TTC549 (cell line): ENCODE data around the gene C9orf85.

Experiments used
- FAIRE-seq: peaks from 2 replicates; lab custom pipeline; 2012; peaks lifted over from hg19 to GRCh38; lab: Jason Lieb, UNC

C9orf85 gene

GRCh38 chr9:72012646-72013045 is 101.2 kb downstream of the C9orf85 start:
- FAIRE-seq = no peak

GRCh38 chr9:72013292-72013760 is 101.9 kb downstream of the C9orf85 start:
- FAIRE-seq = no peak

GRCh38 chr9:72022841-72023240 is 111.4 kb downstream of the C9orf85 start:
- FAIRE-seq = no peak
